ENCODE measurements around the gene IRF3.

Gene IRF3

DNA sequence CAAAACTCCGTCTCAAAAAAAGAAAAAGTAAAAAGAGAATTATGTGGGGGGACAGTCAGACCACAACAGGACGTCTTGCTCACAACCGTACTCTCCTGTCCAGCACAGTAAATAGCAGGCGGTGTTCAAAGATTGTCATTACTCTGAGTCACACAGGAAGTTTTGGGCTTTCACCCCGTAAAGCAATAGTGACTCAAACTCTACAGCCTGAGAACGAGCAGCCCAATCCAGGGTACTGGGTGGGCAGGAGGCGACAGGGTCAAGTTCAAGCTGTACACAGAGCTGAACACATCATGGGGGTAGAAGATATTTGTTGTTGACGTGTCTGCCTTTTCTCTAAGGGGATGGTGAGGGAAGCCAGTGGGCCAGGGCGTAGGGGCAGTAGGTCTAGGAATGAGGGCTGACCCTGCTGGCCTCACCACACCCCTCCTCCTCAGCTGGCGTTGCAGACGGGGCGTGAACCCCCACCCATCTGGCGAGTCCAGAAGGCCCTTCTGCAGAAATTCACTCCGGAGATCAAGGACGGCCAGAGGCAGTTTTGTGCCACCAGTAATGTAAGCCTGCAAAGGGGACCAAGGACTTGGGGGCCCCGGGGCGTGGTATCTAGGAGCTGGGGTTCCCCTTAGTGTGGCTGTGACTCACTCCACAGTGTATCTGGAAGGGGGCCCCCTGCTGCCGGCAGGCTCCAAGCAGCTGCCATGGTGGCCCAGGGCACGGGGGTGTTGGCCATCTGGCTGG, 51.4 kb downstream of the IRF3 start:
- no peak for DNase-seq

DNA sequence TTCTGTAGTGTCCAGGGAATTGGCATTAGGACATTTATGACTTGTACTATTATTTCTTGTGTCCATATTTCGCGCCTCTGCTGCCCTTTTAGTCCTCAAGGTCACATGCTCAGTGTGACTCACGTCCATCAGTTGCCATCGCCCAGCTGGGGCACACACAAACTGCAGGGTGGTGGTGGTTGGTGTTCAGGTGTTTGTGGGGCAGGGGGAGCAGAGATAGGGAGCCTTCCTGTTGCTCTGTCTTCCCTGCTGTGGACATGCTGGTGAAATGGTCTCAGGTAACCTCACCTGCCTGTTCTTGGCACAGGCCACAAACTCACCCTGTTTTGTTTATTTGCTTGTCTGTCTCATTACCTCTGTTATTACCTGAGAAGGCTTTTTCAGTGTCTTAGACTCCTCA, 52.3 kb downstream of the IRF3 start:
- DNase-seq, result no peak
